Mucosa of descending colon (tissue), 3 donors: Measurements from ENCODE around the gene NEAT1. TPM values are rescaled to one million over a fixed set of nuclear protein-coding genes. Genes with fewer than 3 reads are reported as not detected.
"Not testable (repeated sequence)": the region's sequence is repeated elsewhere in the genome, so short reads cannot be mapped to it uniquely, and the experiment has no call there.

Experiments used
- ATAC-seq: fragments of 200-7000 bp; cut with Tn5 transposase; one replicate; pipeline ENCODE4 v1.9.1; 2020; ENCODE audit warnings: mild to moderate bottlenecking, moderate library complexity
- DNase-seq, 3 donors: peaks; one replicate each; pipeline ENCODE4 v3.0.0-alpha.2; 2020
- H3K36me3 ChIP-seq: fragments of 200-600 bp; one replicate; pipeline ENCODE4 v1.8.0; 2021; ENCODE audit warnings: low read depth, mild to moderate bottlenecking
- H3K4me1 ChIP-seq: fragments of 200-600 bp; one replicate; pipeline ENCODE4 v1.8.0; 2021; ENCODE audit warnings: low read depth, mild to moderate bottlenecking
- H3K4me3 ChIP-seq: fragments of 200-600 bp; one replicate; pipeline ENCODE4 v1.8.0; 2021; ENCODE audit warnings: mild to moderate bottlenecking
- H3K9me3 ChIP-seq: fragments of 200-600 bp; one replicate; pipeline ENCODE4 v1.8.0; 2021; ENCODE audit warnings: mild to moderate bottlenecking
- CTCF ChIP-seq: fragments of 200-600 bp; IDR thresholded peaks from one replicate; pipeline ENCODE4 v1.8.0; 2022; ENCODE audit warnings: antibody characterized with exemption, mild to moderate bottlenecking
- intact Hi-C, 2 donors: fragments of 100-400 bp; cut with DNase I in 1 of 2; cut with micrococcal nuclease in 1 of 2; formaldehyde crosslinking; loops; one replicate each; pipeline versions ENCODE4 v1.11.0 to v1.11.1; 2022; cut with DNase I, micrococcal nuclease
- total RNA-seq, 3 donors: library from RNA; stranded (reverse); fragmentation: NEBNext Ultra II Directional in 2 of 3; extraction: Animal tissue kit (Norgen Biotek cat#: 25700) in 2 of 3; gene quantifications; one replicate each; pipeline versions ENCODE4 v1.2.1 to v1.2.4, GENCODE V29; 2021 to 2023
- donor health status: DM: no; HTN: no; CAD: no; lungs with moderate emphysema.
- donor health status: DM: no; HTN: no; CAD: no.
- donor health status: DM: no; HTN: yes; CAD: no.

NEAT1 gene
- total RNA-seq, 3 donors from 2014 or later, result 1,133 to 1,409 (median 1,237) TPM

- peak in 2 of 3 donors; percentile 32 to 57 for DNase-seq
- Histone ChIP-seq H3K36me3 (no peaks in the 10 kb centered on the region), H3K4me1 (no peaks in the 10 kb centered on the region), H3K9me3 (no peaks in the 10 kb centered on the region), H3K4me3 (no peak overlapping the region)
- intact Hi-C loops, result no loop called here
- no peak for TF ChIP-seq CTCF
- peak; percentile 23 for ATAC-seq
Measured at GRCh38 chr11:65448418-65449105, 26.0 kb downstream of the NEAT1 start.

GRCh38 chr11:65451301-65451700 is 28.7 kb downstream of the NEAT1 start:
- ATAC-seq, H3K4me1 ChIP-seq, intact Hi-C loops, H3K36me3 ChIP-seq, H3K4me3 ChIP-seq, H3K9me3 ChIP-seq: not testable (repeated sequence)
- peak in 1 of 3 donors; percentile 31 for DNase-seq

- ATAC-seq, intact Hi-C loops, H3K4me3 ChIP-seq, H3K36me3 ChIP-seq, H3K9me3 ChIP-seq, DNase-seq, H3K4me1 ChIP-seq: not testable (repeated sequence)
Measured at GRCh38 chr11:65452259-65452658, 29.7 kb downstream of the NEAT1 start.

GRCh38 chr11:65452806-65453490 is 30.4 kb downstream of the NEAT1 start:
- Histone ChIP-seq H3K4me1 (peaks cover 4% of the 10 kb centered on the region), H3K4me3 (no peak overlapping the region), H3K36me3 (no peaks in the 10 kb centered on the region), H3K9me3 (no peaks in the 10 kb centered on the region)
- intact Hi-C loops, result no loop called here
- TF ChIP-seq CTCF, result no peak
- DNase-seq (peak in 1 of 3 donors; percentile 30), ATAC-seq (no peak)

GRCh38 chr11:65454311-65454695 is 31.7 kb downstream of the NEAT1 start:
- no peak overlapping the region for H3K4me3 ChIP-seq
- H3K36me3 ChIP-seq, result no peaks in the 10 kb centered on the region
- intact Hi-C loops, result no loop called here
- DNase-seq (peak in 2 of 3 donors; percentile 37 to 46), ATAC-seq (no peak)
- H3K4me1 ChIP-seq, result peaks cover 4% of the 10 kb centered on the region
- no peak for TF ChIP-seq CTCF
- H3K9me3 ChIP-seq, result no peaks in the 10 kb centered on the region

GRCh38 chr11:65454696-65455456 is 32.3 kb downstream of the NEAT1 start:
- no peaks in the 10 kb centered on the region for H3K9me3 ChIP-seq
- TF ChIP-seq CTCF, result no peak
- DNase-seq (peak; percentile 93 to 95 (median 95)), ATAC-seq (peak; percentile 97)
- intact Hi-C loops, result no loop called here
- peak overlapping the region; percentile 12 for H3K4me3 ChIP-seq
- H3K4me1 ChIP-seq, result peaks cover 4% of the 10 kb centered on the region
- H3K36me3 ChIP-seq, result no peaks in the 10 kb centered on the region
